ENCODE measurements around the gene SPDYE6.

GRCh38 chr7:102321351-102322201, 34.7 kb downstream of the SPDYE6 start:
- TF ChIP-seq CTCF (IDR thresholded peaks at IDR 0.05) (no peak), POLR2A (IDR thresholded peaks at IDR 0.05) (no peak)
